ENCODE results near the gene ANKS4B. TPM values are rescaled to one million over a fixed set of nuclear protein-coding genes. Genes with fewer than 3 reads are reported as not detected.
"Not testable (repeated sequence)": the region's sequence is repeated elsewhere in the genome, so short reads cannot be mapped to it uniquely, and the experiment has no call there.

ANKS4B gene
- total RNA-seq, 1 donor from 2014 or later = not detected

GRCh38 chr16:21262779-21263639 is 29.5 kb downstream of the ANKS4B start:
- no peak for DNase-seq (ENCODE audit: low read depth in 2 of 2)

- DNase-seq (ENCODE audit: low read depth in 2 of 2) = no peak
Measured at GRCh38 chr16:21263640-21264570, 30.4 kb downstream of the ANKS4B start.

- DNase-seq (ENCODE audit: low read depth in 2 of 2) = no peak
Measured at GRCh38 chr16:21264571-21265036, 31.1 kb downstream of the ANKS4B start.

- DNase-seq (ENCODE audit: low read depth in 2 of 2) = no peak
Measured at GRCh38 chr16:21265104-21265837, 31.8 kb downstream of the ANKS4B start.

GRCh38 chr16:21267298-21267697 is 33.8 kb downstream of the ANKS4B start:
- no peak for DNase-seq (ENCODE audit: low read depth in 2 of 2)

- no peak for DNase-seq (ENCODE audit: low read depth in 2 of 2)
Measured at GRCh38 chr16:21268236-21268635, 34.7 kb downstream of the ANKS4B start.

GRCh38 chr16:21272253-21272652 is 38.8 kb downstream of the ANKS4B start:
- no peak for DNase-seq (ENCODE audit: low read depth in 2 of 2)

GRCh38 chr16:21272763-21273162 is 39.3 kb downstream of the ANKS4B start:
- DNase-seq (ENCODE audit: low read depth in 2 of 2) = not testable (repeated sequence)

- no peak for DNase-seq (ENCODE audit: low read depth in 2 of 2)
Measured at GRCh38 chr16:21274172-21274726, 40.8 kb downstream of the ANKS4B start.

GRCh38 chr16:21275529-21275928 is 42.0 kb downstream of the ANKS4B start:
- DNase-seq (ENCODE audit: low read depth in 2 of 2) = no peak

GRCh38 chr16:21276090-21276489 is 42.6 kb downstream of the ANKS4B start:
- DNase-seq (ENCODE audit: low read depth in 2 of 2) = no peak

- DNase-seq (ENCODE audit: low read depth in 2 of 2) = no peak
Measured at GRCh38 chr16:21277045-21277926, 43.8 kb downstream of the ANKS4B start.

- peak; percentile 30 to 49 for DNase-seq (ENCODE audit: low read depth in 2 of 2)
Measured at GRCh38 chr16:21277927-21278706, 44.6 kb downstream of the ANKS4B start, which contains the start of gene CRYM. Gene CRYM (minus strand): TSS chr16:21278290. CDS start chr16:21278251, 39 bp downstream.

- DNase-seq (ENCODE audit: low read depth in 2 of 2) = no peak
Measured at GRCh38 chr16:21279501-21279900, 46.0 kb downstream of the ANKS4B start.

GRCh38 chr16:21281698-21282389 is 48.3 kb downstream of the ANKS4B start:
- no peak for DNase-seq (ENCODE audit: low read depth in 2 of 2)

GRCh38 chr16:21283521-21284289 is 50.2 kb downstream of the ANKS4B start:
- peak; percentile 26 to 36 for DNase-seq (ENCODE audit: low read depth in 2 of 2)

- no peak for DNase-seq (ENCODE audit: low read depth in 2 of 2)
Measured at GRCh38 chr16:21284414-21284813, 50.9 kb downstream of the ANKS4B start.

- DNase-seq (ENCODE audit: low read depth in 2 of 2) = no peak
Measured at GRCh38 chr16:21285314-21285713, 51.8 kb downstream of the ANKS4B start.

Data from lung microvascular endothelial cell (primary cell).